HL-60 (cell line): ENCODE data around the gene MAP2K6.

Experiments used
- GABPA ChIP-seq: IDR thresholded peaks from 2 replicates; pipeline ENCODE4 v1.6.1; 2012; ENCODE audit warnings: low read depth
- POLR2AphosphoS5 ChIP-seq: IDR thresholded peaks from 2 replicates; pipeline ENCODE4 v1.6.1; 2012; ENCODE audit warnings: low read depth
- TF ChIP-seq, protein P1 (sequence below): IDR thresholded peaks from one replicate; pipeline ENCODE4 v1.5.1; 2011; ENCODE audit warnings: low read length, control low read depth, inconsistent platforms; ENCODE audit not compliant: insufficient read depth

GRCh38 chr17:69485901-69486643, 71.6 kb downstream of the MAP2K6 start:
- TF ChIP-seq, protein P1, sequence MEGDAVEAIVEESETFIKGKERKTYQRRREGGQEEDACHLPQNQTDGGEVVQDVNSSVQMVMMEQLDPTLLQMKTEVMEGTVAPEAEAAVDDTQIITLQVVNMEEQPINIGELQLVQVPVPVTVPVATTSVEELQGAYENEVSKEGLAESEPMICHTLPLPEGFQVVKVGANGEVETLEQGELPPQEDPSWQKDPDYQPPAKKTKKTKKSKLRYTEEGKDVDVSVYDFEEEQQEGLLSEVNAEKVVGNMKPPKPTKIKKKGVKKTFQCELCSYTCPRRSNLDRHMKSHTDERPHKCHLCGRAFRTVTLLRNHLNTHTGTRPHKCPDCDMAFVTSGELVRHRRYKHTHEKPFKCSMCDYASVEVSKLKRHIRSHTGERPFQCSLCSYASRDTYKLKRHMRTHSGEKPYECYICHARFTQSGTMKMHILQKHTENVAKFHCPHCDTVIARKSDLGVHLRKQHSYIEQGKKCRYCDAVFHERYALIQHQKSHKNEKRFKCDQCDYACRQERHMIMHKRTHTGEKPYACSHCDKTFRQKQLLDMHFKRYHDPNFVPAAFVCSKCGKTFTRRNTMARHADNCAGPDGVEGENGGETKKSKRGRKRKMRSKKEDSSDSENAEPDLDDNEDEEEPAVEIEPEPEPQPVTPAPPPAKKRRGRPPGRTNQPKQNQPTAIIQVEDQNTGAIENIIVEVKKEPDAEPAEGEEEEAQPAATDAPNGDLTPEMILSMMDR = no peak
- TF ChIP-seq POLR2AphosphoS5 (no peak), GABPA (no peak)
